HEK293 (cell line): ENCODE data around the gene FTO.
A peak's percentile ranks its signal among the peaks of the same experiment; 100 is the strongest.

Source experiments
- CTCF ChIA-PET: fragments of 350-600 bp; formaldehyde crosslinking; extraction: SDS; loops from one replicate; lab custom pipeline; 2021; ENCODE audit warnings: antibody characterized with exemption; lab: Yijun Ruan, JAX
- POLR2A ChIA-PET: fragments of 300-600 bp; formaldehyde crosslinking; extraction: SDS; loops from one replicate; lab custom pipeline; 2020; ENCODE audit warnings: antibody characterized with exemption, inconsistent platforms; lab: Yijun Ruan, JAX
- H3K27ac ChIP-seq: fragments of 200-500 bp; sonication (Bioruptor generic); 2 replicates; pipeline ENCODE4 v1.5.1; 2014; ENCODE audit warnings: low read depth, low read length, control low read depth, inconsistent platforms; ENCODE audit errors: extremely low read depth
- H3K36me3 ChIP-seq, 2 experiments: fragments of 200-500 bp in 1 of 2; sonication (Bioruptor generic) in 1 of 2; 1 replicate in 1 of 2; 2 replicates in 1 of 2; pipeline ENCODE4 v1.5.1; 2014 to 2017; ENCODE audit warnings: inconsistent platforms in 2 of 2, low read length in 2 of 2; ENCODE audit not compliant: control insufficient read depth in 2 of 2, insufficient read depth in 1 of 2
- H3K4me1 ChIP-seq: fragments of 200-500 bp; sonication (Bioruptor generic); 2 replicates; pipeline ENCODE4 v1.5.1; 2014; ENCODE audit warnings: mild to moderate bottlenecking, low read length, inconsistent platforms; ENCODE audit not compliant: control insufficient read depth, insufficient read depth
- H3K4me3 ChIP-seq: 2 replicates; pipeline ENCODE4 v1.5.1; 2011; ENCODE audit warnings: low read depth, mild to moderate bottlenecking, control low read depth, low read length, moderate library complexity
- H3K9me3 ChIP-seq: fragments of 200-500 bp; sonication (Bioruptor generic); 2 replicates; pipeline ENCODE4 v1.5.1; 2014; ENCODE audit warnings: low read depth, low read length, inconsistent platforms; ENCODE audit not compliant: control insufficient read depth, insufficient read depth
- KLF10 ChIP-seq: fragments of 450-650 bp; IDR thresholded peaks from 2 replicates; pipeline ENCODE4 v1.5.1; 2018; ENCODE audit warnings: missing biosample characterization, mild to moderate bottlenecking, missing genetic modification characterization
- SCRT1 ChIP-seq: fragments of 450-650 bp; formaldehyde crosslinking; IDR thresholded peaks from 2 replicates; pipeline ENCODE4 v1.5.1; 2016; ENCODE audit warnings: missing biosample characterization, missing genetic modification characterization, borderline replicate concordance
- SETDB1 ChIP-seq: IDR thresholded peaks from one replicate; pipeline ENCODE4 v1.6.1; 2017; ENCODE audit warnings: mild to moderate bottlenecking, low read length, moderate library complexity, mixed read lengths; ENCODE audit not compliant: insufficient read length
- ZBTB1 ChIP-seq: fragments of 450-650 bp; formaldehyde crosslinking; IDR thresholded peaks from 2 replicates; pipeline ENCODE4 v1.5.1; 2016; ENCODE audit warnings: missing biosample characterization, missing genetic modification characterization
- ZBTB17 ChIP-seq: fragments of 450-650 bp; formaldehyde crosslinking; IDR thresholded peaks from 2 replicates; pipeline ENCODE4 v1.5.1; 2016; ENCODE audit warnings: missing biosample characterization, missing genetic modification characterization
- ZFP3 ChIP-seq: fragments of 450-650 bp; formaldehyde crosslinking; IDR thresholded peaks from 2 replicates; pipeline ENCODE4 v1.5.1; 2016; ENCODE audit warnings: low read depth, missing biosample characterization, missing genetic modification characterization
- ZNF169 ChIP-seq: fragments of 450-650 bp; formaldehyde crosslinking; IDR thresholded peaks from 2 replicates; pipeline ENCODE4 v1.5.1; 2016; ENCODE audit warnings: missing biosample characterization, missing genetic modification characterization
- ZNF174 ChIP-seq: fragments of 450-650 bp; formaldehyde crosslinking; IDR thresholded peaks from 2 replicates; pipeline ENCODE4 v1.5.0; 2017; ENCODE audit warnings: missing biosample characterization, mild to moderate bottlenecking, missing genetic modification characterization
- ZNF184 ChIP-seq: fragments of 450-650 bp; IDR thresholded peaks from 2 replicates; pipeline ENCODE4 v1.5.1; 2018; ENCODE audit warnings: missing biosample characterization, mild to moderate bottlenecking, missing genetic modification characterization
- ZNF398 ChIP-seq: fragments of 450-650 bp; formaldehyde crosslinking; IDR thresholded peaks from 2 replicates; pipeline ENCODE4 v1.5.1; 2017; ENCODE audit warnings: missing biosample characterization, missing genetic modification characterization
- ZNF426 ChIP-seq: fragments of 450-650 bp; formaldehyde crosslinking; IDR thresholded peaks from 2 replicates; pipeline ENCODE4 v1.5.1; 2017; ENCODE audit warnings: missing biosample characterization, missing genetic modification characterization, mild to moderate bottlenecking, inconsistent platforms, moderate library complexity
- ZNF521 ChIP-seq: fragments of 450-650 bp; formaldehyde crosslinking; IDR thresholded peaks from 2 replicates; pipeline ENCODE4 v1.5.1; 2017; ENCODE audit warnings: missing biosample characterization, mild to moderate bottlenecking, missing genetic modification characterization
- ZNF549 ChIP-seq: fragments of 450-650 bp; IDR thresholded peaks from 2 replicates; pipeline ENCODE4 v1.5.1; 2018; ENCODE audit warnings: missing biosample characterization, missing genetic modification characterization, mild to moderate bottlenecking, inconsistent platforms, moderate library complexity
- ZNF629 ChIP-seq: fragments of 450-650 bp; formaldehyde crosslinking; IDR thresholded peaks from 2 replicates; pipeline ENCODE4 v1.5.1; 2017; ENCODE audit warnings: missing biosample characterization, missing genetic modification characterization
- ZNF664 ChIP-seq: fragments of 450-650 bp; formaldehyde crosslinking; IDR thresholded peaks from 2 replicates; pipeline ENCODE4 v1.5.1; 2016; ENCODE audit warnings: missing biosample characterization, missing genetic modification characterization
- ZNF76 ChIP-seq: fragments of 450-650 bp; formaldehyde crosslinking; IDR thresholded peaks from 2 replicates; pipeline ENCODE4; 2016; ENCODE audit warnings: low read depth, missing biosample characterization, missing genetic modification characterization, borderline replicate concordance
- ZSCAN30 ChIP-seq: fragments of 450-650 bp; IDR thresholded peaks from 2 replicates; pipeline ENCODE4 v1.5.1; 2018; ENCODE audit warnings: missing biosample characterization, mild to moderate bottlenecking, missing genetic modification characterization, moderate library complexity
- TF ChIP-seq, protein P1 (sequence below): fragments of 450-650 bp; formaldehyde crosslinking; IDR thresholded peaks from 2 replicates; pipeline ENCODE4 v1.5.1; 2016; ENCODE audit warnings: missing biosample characterization, missing genetic modification characterization, borderline replicate concordance

Gene FTO

GRCh38 chr16:54175169-54175551, 471.2 kb downstream of the FTO start:
- H3K4me3 ChIP-seq: no peak overlapping the region
- ChIA-PET CTCF (no interaction called here), POLR2A (no interaction called here)

DNA sequence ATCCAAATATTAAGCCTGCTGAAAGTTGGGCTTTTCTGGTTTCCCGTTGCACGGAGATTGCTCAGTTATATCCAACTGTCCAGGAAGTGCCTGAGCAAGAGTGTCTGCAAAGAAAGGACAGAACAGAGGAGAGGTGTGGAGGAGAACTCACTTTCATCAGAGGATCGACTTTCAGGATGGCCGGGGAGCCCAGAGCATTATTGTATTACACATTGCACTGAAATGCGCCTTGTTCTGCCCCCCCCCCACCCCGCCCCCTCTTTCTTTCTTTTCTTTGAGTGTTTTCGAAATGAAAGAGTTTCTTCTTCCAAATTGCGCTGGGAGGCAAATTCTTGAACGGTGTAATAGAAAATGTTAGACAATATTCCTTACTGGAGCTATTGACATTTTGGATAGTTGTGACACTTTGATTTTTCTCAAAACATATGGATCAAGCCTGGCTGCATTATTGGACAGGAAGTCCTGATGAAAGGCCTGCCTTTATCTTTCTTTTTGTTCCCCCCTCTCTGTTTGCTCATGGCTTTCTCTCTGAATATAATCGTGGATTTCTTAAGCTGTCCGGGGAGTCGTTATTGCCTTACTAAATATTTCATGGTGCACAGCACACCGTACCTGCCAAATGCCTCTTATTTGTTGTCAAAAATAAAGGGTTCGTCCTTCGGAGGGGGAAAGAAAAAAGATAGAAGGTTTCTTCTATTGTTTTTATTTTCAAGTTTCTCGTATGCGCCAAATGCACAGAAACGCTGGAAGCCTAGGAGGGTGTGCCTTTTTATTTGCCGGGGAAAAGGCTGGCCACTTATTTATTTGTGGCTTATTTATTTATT, 471.8 kb downstream of the FTO start:
- POLR2A ChIA-PET: no interaction called here
- TF ChIP-seq SETDB1: no peak
- no peak for TF ChIP-seq ZBTB1 (tag by site-specific recombination)
- no peak for TF ChIP-seq ZNF398 (tag by site-specific recombination)
- TF ChIP-seq ZNF174 (tag by site-specific recombination): no peak
- TF ChIP-seq ZNF169 (tag by site-specific recombination): no peak
- no peak for TF ChIP-seq ZNF76
- TF ChIP-seq ZNF184 (tag by site-specific recombination): no peak
- TF ChIP-seq ZBTB17 (tag by site-specific recombination): peak; percentile 64
- Histone ChIP-seq H3K36me3 (no peaks in the 10 kb centered on the region), H3K4me1 (no peaks in the 10 kb centered on the region), H3K27ac (no peak overlapping the region), H3K4me3 (no peak overlapping the region), H3K9me3 (no peaks in the 10 kb centered on the region)
- CTCF ChIA-PET: no interaction called here

More at GRCh38 chr16:54175169-54175551, 471.2 kb downstream of the FTO start:
- no peak overlapping the region for H3K27ac ChIP-seq
- H3K4me1 ChIP-seq: no peaks in the 10 kb centered on the region
- no peaks in the 10 kb centered on the region for H3K36me3 ChIP-seq
- TF ChIP-seq ZNF664 (tag by site-specific recombination) (no peak), SCRT1 (tag by site-specific recombination) (no peak), KLF10 (tag by site-specific recombination) (no peak), ZNF549 (tag by site-specific recombination) (no peak), ZNF521 (tag by site-specific recombination) (no peak), ZSCAN30 (tag by site-specific recombination) (no peak), ZNF629 (no peak), ZNF426 (tag by site-specific recombination) (no peak), ZFP3 (no peak)
- TF ChIP-seq, protein P1, sequence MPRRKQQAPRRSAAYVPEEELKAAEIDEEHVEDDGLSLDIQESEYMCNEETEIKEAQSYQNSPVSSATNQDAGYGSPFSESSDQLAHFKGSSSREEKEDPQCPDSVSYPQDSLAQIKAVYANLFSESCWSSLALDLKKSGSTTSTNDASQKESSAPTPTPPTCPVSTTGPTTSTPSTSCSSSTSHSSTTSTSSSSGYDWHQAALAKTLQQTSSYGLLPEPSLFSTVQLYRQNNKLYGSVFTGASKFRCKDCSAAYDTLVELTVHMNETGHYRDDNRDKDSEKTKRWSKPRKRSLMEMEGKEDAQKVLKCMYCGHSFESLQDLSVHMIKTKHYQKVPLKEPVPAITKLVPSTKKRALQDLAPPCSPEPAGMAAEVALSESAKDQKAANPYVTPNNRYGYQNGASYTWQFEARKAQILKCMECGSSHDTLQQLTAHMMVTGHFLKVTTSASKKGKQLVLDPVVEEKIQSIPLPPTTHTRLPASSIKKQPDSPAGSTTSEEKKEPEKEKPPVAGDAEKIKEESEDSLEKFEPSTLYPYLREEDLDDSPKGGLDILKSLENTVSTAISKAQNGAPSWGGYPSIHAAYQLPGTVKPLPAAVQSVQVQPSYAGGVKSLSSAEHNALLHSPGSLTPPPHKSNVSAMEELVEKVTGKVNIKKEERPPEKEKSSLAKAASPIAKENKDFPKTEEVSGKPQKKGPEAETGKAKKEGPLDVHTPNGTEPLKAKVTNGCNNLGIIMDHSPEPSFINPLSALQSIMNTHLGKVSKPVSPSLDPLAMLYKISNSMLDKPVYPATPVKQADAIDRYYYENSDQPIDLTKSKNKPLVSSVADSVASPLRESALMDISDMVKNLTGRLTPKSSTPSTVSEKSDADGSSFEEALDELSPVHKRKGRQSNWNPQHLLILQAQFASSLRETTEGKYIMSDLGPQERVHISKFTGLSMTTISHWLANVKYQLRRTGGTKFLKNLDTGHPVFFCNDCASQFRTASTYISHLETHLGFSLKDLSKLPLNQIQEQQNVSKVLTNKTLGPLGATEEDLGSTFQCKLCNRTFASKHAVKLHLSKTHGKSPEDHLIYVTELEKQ (tag by site-specific recombination): no peak
- H3K9me3 ChIP-seq: no peaks in the 10 kb centered on the region
